ENCODE results near the gene TTLL9. TPM values are rescaled to one million over a fixed set of nuclear protein-coding genes. Genes with fewer than 3 reads are reported as not detected.

TTLL9 gene
- total RNA-seq, 6 donors from 2014 or later = 0.31 to 20.7 (median 4.4) TPM

DNA sequence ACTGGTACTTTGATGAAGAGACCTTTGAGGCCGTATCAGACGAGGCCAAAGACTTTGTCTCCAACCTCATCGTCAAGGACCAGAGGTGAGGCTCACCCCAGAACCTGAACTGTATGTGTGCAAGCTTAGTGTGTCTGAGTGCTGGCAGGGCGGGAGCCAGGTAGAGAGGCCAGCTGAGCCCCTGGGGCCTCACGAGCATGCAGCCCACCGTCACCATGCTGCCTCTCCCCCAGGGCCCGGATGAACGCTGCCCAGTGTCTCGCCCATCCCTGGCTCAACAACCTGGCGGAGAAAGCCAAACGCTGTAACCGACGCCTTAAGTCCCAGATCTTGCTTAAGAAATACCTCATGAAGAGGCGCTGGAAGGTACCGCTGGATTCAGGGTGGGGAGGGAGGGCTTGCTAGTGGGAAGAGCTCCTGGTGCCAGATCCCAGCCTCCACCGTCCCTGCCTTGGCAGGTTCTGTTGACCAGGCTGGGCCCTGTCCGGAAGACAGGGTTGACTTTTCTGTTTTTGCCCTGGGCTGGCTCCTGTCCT is 38.6 kb upstream of the TTLL9 start:
- H3K9me3 ChIP-seq = no peaks in the 10 kb centered on the region
- H3K36me3 ChIP-seq = no peaks in the 10 kb centered on the region
- H3K27ac ChIP-seq = no peak overlapping the region
- ATAC-seq (ENCODE audit: low FRiP score in 2 of 2) = no peak
- TF ChIP-seq POLR2A (IDR thresholded peaks at IDR 0.05) (no peak), POLR2AphosphoS5 (IDR thresholded peaks at IDR 0.05) (no peak), EP300 (IDR thresholded peaks at IDR 0.05) (no peak)
- TF ChIP-seq, protein P1, sequence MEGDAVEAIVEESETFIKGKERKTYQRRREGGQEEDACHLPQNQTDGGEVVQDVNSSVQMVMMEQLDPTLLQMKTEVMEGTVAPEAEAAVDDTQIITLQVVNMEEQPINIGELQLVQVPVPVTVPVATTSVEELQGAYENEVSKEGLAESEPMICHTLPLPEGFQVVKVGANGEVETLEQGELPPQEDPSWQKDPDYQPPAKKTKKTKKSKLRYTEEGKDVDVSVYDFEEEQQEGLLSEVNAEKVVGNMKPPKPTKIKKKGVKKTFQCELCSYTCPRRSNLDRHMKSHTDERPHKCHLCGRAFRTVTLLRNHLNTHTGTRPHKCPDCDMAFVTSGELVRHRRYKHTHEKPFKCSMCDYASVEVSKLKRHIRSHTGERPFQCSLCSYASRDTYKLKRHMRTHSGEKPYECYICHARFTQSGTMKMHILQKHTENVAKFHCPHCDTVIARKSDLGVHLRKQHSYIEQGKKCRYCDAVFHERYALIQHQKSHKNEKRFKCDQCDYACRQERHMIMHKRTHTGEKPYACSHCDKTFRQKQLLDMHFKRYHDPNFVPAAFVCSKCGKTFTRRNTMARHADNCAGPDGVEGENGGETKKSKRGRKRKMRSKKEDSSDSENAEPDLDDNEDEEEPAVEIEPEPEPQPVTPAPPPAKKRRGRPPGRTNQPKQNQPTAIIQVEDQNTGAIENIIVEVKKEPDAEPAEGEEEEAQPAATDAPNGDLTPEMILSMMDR (IDR thresholded peaks at IDR 0.05) = no peak
- no peak overlapping the region for H3K4me3 ChIP-seq
- DNase-seq = peak in 1 of 2 donors; percentile 46
- H3K4me1 ChIP-seq = peaks cover 9 to 23% (median 14%) of the 10 kb centered on the region in 4 donors
- no peaks in the 10 kb centered on the region for H3K27me3 ChIP-seq
- WGBS, 2 donors = 89 to 91% methylated on average over 17 of the region's 17 CpGs

DNA sequence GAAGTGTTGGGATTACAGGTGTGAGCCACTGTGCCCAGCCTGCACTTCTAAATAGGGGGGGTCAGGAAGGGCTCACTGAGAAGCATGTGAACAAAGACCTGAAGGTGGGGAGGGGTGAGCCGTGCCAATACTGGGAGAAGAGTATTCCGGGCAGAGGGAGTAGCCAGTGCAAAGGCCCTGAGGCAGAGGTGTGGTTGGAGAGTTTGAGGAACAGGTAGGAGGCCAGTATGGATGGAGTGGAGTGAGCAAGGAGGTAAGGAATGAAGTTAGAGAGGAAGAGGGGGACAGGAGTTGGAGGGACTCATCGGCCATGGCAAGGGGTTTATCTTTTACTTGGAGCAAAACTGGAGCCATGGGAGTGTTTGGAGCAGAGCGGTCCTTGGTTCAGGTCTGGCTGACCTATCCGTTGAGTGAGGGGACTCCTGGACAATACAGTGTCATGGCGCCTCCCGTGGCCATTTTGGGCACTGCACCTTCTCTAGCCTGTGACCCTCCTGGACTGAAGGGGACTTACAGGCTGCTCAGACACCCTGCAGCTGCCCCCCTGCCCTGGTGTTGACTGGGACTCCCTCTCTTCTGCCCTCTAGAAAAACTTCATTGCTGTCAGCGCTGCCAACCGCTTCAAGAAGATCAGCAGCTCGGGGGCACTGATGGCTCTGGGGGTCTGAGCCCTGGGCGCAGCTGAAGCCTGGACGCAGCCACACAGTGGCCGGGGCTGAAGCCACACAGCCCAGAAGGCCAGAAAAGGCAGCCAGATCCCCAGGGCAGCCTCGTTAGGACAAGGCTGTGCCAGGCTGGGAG is 37.1 kb upstream of the TTLL9 start:
- no peaks in the 10 kb centered on the region for H3K27me3 ChIP-seq
- peak in 1 of 2 donors; percentile 56 for DNase-seq
- peaks cover 11 to 29% (median 14%) of the 10 kb centered on the region in 4 donors for H3K4me1 ChIP-seq
- no peak overlapping the region for H3K27ac ChIP-seq
- no peaks in the 10 kb centered on the region for H3K9me3 ChIP-seq
- H3K36me3 ChIP-seq = no peaks in the 10 kb centered on the region
- H3K4me3 ChIP-seq = no peak overlapping the region
- TF ChIP-seq POLR2AphosphoS5 (IDR thresholded peaks at IDR 0.05) (no peak), EP300 (IDR thresholded peaks at IDR 0.05) (no peak), POLR2A (IDR thresholded peaks at IDR 0.05) (no peak)
- TF ChIP-seq, protein P1 (IDR thresholded peaks at IDR 0.05) = peak; percentile 60 to 82 (median 75)
- peak in 1 of 2 donors; percentile 54 for ATAC-seq (ENCODE audit: low FRiP score in 2 of 2)
- 52 to 58% methylated on average over 9 to 14 of the region's 14 CpGs for WGBS, 2 donors

DNA sequence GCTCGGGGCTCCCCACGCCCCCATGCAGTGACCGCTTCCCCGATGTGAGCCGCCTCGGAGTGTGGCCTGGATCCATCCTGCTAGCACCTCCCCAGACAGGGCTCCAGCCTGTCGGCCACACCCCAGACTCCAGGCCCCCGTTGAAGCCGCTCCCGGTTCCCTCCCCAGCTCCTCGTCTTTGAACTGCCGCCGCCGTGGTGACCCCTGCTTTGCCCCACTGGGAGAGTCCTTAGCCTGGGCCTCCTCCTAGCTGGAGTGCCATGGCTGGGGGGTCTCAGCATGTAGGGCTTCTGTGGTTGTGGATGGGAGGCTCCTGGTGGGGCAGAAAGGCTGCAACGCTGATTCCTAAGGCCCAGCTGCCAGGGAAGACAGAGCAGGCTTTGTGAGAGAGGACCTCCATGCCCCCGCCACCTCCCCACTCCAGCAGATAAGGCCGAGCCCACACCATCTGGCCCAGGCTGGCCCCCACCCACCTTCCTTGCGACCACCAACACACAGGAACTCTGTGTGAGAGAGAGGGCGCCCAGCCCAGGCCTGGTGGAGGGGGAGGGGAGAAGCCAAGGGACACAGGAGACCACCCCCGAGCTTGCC is 36.4 kb upstream of the TTLL9 start:
- WGBS, 2 donors = 77 to 79% methylated on average over 6 to 15 of the region's 20 CpGs
- ATAC-seq (ENCODE audit: low FRiP score in 2 of 2) (no peak), DNase-seq (no peak)
- Histone ChIP-seq H3K36me3 (no peaks in the 10 kb centered on the region), H3K27ac (no peak overlapping the region), H3K4me1 (peaks cover 12 to 29% (median 14%) of the 10 kb centered on the region in 4 donors), H3K27me3 (no peaks in the 10 kb centered on the region), H3K4me3 (no peak overlapping the region), H3K9me3 (no peaks in the 10 kb centered on the region)
- TF ChIP-seq POLR2AphosphoS5 (IDR thresholded peaks at IDR 0.05) (no peak), EP300 (IDR thresholded peaks at IDR 0.05) (no peak), POLR2A (IDR thresholded peaks at IDR 0.05) (no peak)
- TF ChIP-seq, protein P1 (IDR thresholded peaks at IDR 0.05) = no peak

DNA sequence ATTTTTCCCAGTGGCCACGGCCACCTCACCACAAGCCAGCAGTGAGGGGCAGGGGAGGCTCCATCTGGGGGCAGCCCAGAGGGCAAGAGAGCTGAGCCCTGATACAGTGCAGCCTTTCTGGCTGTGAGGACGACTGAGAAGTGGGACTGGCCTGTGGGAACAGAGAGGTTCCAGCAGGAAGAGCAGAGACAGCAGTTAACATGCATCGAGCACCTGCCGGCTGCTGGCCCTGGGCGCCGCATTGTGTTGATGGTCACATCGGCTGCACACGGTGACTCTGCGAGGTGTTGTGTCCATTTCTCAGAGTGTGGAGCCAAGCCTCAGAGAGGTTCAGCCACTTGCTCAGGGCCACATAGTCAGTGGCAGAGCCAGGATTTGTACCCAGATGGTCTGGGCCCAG is 34.9 kb upstream of the TTLL9 start:
- TF ChIP-seq, protein P1 (IDR thresholded peaks at IDR 0.05) = no peak
- TF ChIP-seq POLR2A (IDR thresholded peaks at IDR 0.05) (no peak), POLR2AphosphoS5 (IDR thresholded peaks at IDR 0.05) (no peak), EP300 (IDR thresholded peaks at IDR 0.05) (no peak)
- DNase-seq (peak in 1 of 2 donors; percentile 67), ATAC-seq (ENCODE audit: low FRiP score in 2 of 2) (no peak)
- H3K9me3 ChIP-seq = no peaks in the 10 kb centered on the region
- no peak overlapping the region for H3K4me3 ChIP-seq
- 82% methylated on average over 9 of the region's 9 CpGs; no CpG with 5 or more reads in 1 of the 2 donors for WGBS, 2 donors
- H3K4me1 ChIP-seq = peaks cover 12 to 29% (median 14%) of the 10 kb centered on the region in 4 donors
- H3K36me3 ChIP-seq = no peaks in the 10 kb centered on the region
- peak overlapping the region in 1 of 4 donors; percentile 12 for H3K27ac ChIP-seq
- no peaks in the 10 kb centered on the region for H3K27me3 ChIP-seq

Data from upper lobe of left lung (tissue), 6 donors.